ENCODE data around the gene TSPAN9. TPM values are rescaled to one million over a fixed set of nuclear protein-coding genes. Genes with fewer than 3 reads are reported as not detected.
A peak's percentile ranks its signal among the peaks of the same experiment; 100 is the strongest.

The TSPAN9 gene
- total and polyA plus RNA-seq, 10 of the 15 experiments (the other 5 are each of a cell fraction or from before 2014, with no cell fraction given), result 0.03 to 1.0 (median 0.12) TPM; not detected in 5

- H3K9ac ChIP-seq (ENCODE audit: control insufficient read depth, insufficient read depth, low read length), result no peak overlapping the region
- H3K4me3 ChIP-seq, result no peak overlapping the region
Observed at GRCh38 chr12:3199551-3200031, 122.4 kb downstream of the TSPAN9 start.

GRCh38 chr12:3200032-3200617 lies 122.9 kb downstream of the TSPAN9 start:
- BruUV-seq (replicated peaks), result no TSS peak
- no peak overlapping the region for H3K9ac ChIP-seq (ENCODE audit: control insufficient read depth, insufficient read depth, low read length)
- DNase-seq (ENCODE audit: low read depth, low spot score) (no peak), FAIRE-seq (no peak), ATAC-seq (no peak; the same call in 2 of the 3 replicates)
- no peaks in the 10 kb centered on the region for H3K36me3 ChIP-seq (ENCODE audit: control insufficient read depth in 2 of 2, insufficient read depth in 2 of 2, low read length in 1 of 2)
- ChIA-PET RAD21 (ENCODE audit: unreplicated experiment) (no interaction called here), CTCF (no interaction called here), POLR2A (no interaction called here), SMC1A (ENCODE audit: uncharacterized antibody, unreplicated experiment) (no interaction called here)
- no peaks in the 10 kb centered on the region for H3K9me3 ChIP-seq (replicated peaks; ENCODE audit: control insufficient read depth, insufficient read depth, low read length)
- intact Hi-C loops (cut with micrococcal nuclease; ENCODE audit: unreplicated experiment), result no loop called here
- in situ Hi-C loops (cut with MboI), result no loop called here
- no peak overlapping the region for H3K27ac ChIP-seq (ENCODE audit: control insufficient read depth, insufficient read depth)
- no peak overlapping the region for H2AFZ ChIP-seq (ENCODE audit: control insufficient read depth, low read depth, low read length)
- H4K20me1 ChIP-seq (ENCODE audit: control insufficient read depth, insufficient read depth), result no peaks in the 10 kb centered on the region
- no peaks in the 10 kb centered on the region for H3K4me1 ChIP-seq (ENCODE audit: control insufficient read depth, insufficient read depth, low read length)
- no peak overlapping the region for H3K4me2 ChIP-seq (ENCODE audit: control insufficient read depth, insufficient read depth)
- TF ChIP-seq JUNB (IDR thresholded peaks at IDR 0.05), result no peak
- TF ChIP-seq CHD2 (IDR thresholded peaks at IDR 0.05; ENCODE audit: borderline replicate concordance, low read depth, low read length), result no peak
- TF ChIP-seq ZNF274 (IDR thresholded peaks at IDR 0.05; ENCODE audit: insufficient read depth, insufficient read length), result no peak
- TF ChIP-seq CHD1 (IDR thresholded peaks at IDR 0.05; ENCODE audit: low read depth, low read length), result no peak
- no peak for TF ChIP-seq MLLT1 (IDR thresholded peaks at IDR 0.05)
- H3K4me3 ChIP-seq, result no peak overlapping the region
- 3% methylated on average over 27 of the region's 49 CpGs for WGBS (ENCODE audit: insufficient coverage, insufficient replicate concordance, low lambda C conversion rate, missing lambda C conversion rate)
- H3K79me2 ChIP-seq (ENCODE audit: control insufficient read depth, insufficient read depth, low read length), result no peaks in the 10 kb centered on the region
- peaks cover 11 to 17% of the 10 kb centered on the region in 2 experiments for H3K27me3 ChIP-seq (replicated peaks in 1 of 2; ENCODE audit: control insufficient read depth in 2 of 2, insufficient read depth in 2 of 2, low read length in 1 of 2)

More at GRCh38 chr12:3199551-3200031, 122.4 kb downstream of the TSPAN9 start:
- H3K79me2 ChIP-seq (ENCODE audit: control insufficient read depth, insufficient read depth, low read length), result no peaks in the 10 kb centered on the region
- no peak overlapping the region for H2AFZ ChIP-seq (ENCODE audit: control insufficient read depth, low read depth, low read length)
- no peak for ATAC-seq
- SMC1A ChIA-PET (ENCODE audit: uncharacterized antibody, unreplicated experiment), result no interaction called here
- TF ChIP-seq HDAC6 (IDR thresholded peaks at IDR 0.05; ENCODE audit: unreplicated experiment) (peak; percentile 50), CHD1 (IDR thresholded peaks at IDR 0.05; ENCODE audit: low read depth, low read length) (no peak), MEF2A (IDR thresholded peaks at IDR 0.05; ENCODE audit: insufficient read depth, low read depth, low read length) (no peak)
- WGBS (ENCODE audit: insufficient coverage, insufficient replicate concordance, low lambda C conversion rate, missing lambda C conversion rate), result 9% methylated on average over 43 of the region's 45 CpGs
- in situ Hi-C loops (cut with MboI), result no loop called here
- no peaks in the 10 kb centered on the region for H4K20me1 ChIP-seq (ENCODE audit: control insufficient read depth, insufficient read depth)
- no peaks in the 10 kb centered on the region for H3K4me1 ChIP-seq (ENCODE audit: control insufficient read depth, insufficient read depth, low read length)
- intact Hi-C loops (cut with micrococcal nuclease; ENCODE audit: unreplicated experiment), result no loop called here
- H3K27ac ChIP-seq (ENCODE audit: control insufficient read depth, insufficient read depth), result no peak overlapping the region
- no peak overlapping the region for H3K4me2 ChIP-seq (ENCODE audit: control insufficient read depth, insufficient read depth)
- POLR2A ChIA-PET, result no interaction called here
- BruUV-seq (replicated peaks), result no TSS peak
- no peak for DNase-seq (ENCODE audit: low read depth, low spot score)
- RAD21 ChIA-PET (ENCODE audit: unreplicated experiment), result no interaction called here
- CTCF ChIA-PET, result no interaction called here
- no peak for FAIRE-seq
- H3K36me3 ChIP-seq (ENCODE audit: control insufficient read depth in 2 of 2, insufficient read depth in 2 of 2, low read length in 1 of 2), result no peaks in the 10 kb centered on the region
- no peaks in the 10 kb centered on the region for H3K9me3 ChIP-seq (replicated peaks; ENCODE audit: control insufficient read depth, insufficient read depth, low read length)
- H3K27me3 ChIP-seq (replicated peaks in 1 of 2; ENCODE audit: control insufficient read depth in 2 of 2, insufficient read depth in 2 of 2, low read length in 1 of 2), result peaks cover 11 to 17% of the 10 kb centered on the region in 2 experiments
